NB4 (cell line): ENCODE measurements around the gene IYD.

Experiments used
- DNase-seq: peaks from one replicate; pipeline ENCODE4 v3.0.0; 2010; ENCODE audit warnings: low read depth
- H3K4me3 ChIP-seq: one replicate; pipeline ENCODE4 v1.5.1; 2011; ENCODE audit warnings: mild to moderate bottlenecking, low read depth, low read length, moderate library complexity
- MYC ChIP-seq: IDR thresholded peaks from 2 replicates; pipeline ENCODE4 v1.6.1; 2011; ENCODE audit warnings: low read depth, low read length
- POLR2A ChIP-seq: IDR thresholded peaks from 2 replicates; pipeline ENCODE4 v1.6.1; 2011; ENCODE audit warnings: mild to moderate bottlenecking; ENCODE audit not compliant: insufficient read length; ENCODE audit errors: extremely low read depth
- TF ChIP-seq, protein P1 (sequence below): IDR thresholded peaks from 2 replicates; pipeline ENCODE4 v1.6.1; 2011; ENCODE audit warnings: low read depth, low read length
- TF ChIP-seq, protein P2 (sequence below): IDR thresholded peaks from one replicate; pipeline ENCODE4 v1.5.1; 2012; ENCODE audit warnings: low read depth, low read length

Gene IYD

DNA sequence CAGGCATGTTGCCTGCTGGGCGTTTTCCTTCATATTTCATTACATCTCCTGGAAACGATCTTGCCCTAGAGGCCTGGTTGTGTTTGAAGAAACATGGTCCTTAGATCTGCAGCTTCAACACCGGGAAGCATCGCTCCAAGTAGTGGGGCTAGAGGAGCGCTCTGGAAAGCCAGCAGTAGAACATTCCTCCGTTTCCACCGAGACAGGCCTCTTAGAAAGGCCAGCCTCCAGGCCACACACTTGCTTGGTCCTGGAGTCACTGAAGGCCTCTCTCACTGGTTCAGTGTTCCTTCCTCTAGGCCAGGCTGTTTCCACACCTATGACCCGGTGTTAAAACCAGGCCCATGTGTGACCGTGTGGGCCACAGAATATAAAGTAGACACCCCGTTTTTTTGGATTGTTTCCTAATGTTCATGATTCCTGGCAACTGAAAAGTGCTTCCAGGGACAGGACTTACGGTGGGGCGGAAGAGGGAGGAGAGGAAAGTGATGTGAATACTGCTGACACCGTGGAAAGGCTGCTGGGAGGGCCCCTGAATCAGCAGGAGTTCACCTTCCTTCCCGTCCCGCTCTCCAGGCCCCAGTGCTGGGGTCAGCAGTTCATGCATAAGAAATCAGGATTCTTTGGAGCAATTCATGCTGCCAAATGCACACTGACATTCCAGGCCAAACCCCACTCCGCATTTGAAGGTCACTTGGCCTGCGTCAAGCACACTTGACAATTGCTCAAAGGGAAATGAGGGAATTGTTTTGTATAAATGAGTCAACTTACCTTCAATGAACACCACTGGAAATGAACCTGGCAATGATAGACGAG, 83.8 kb downstream of the IYD start:
- H3K4me3 ChIP-seq: no peak overlapping the region
- DNase-seq: no peak
- TF ChIP-seq MYC: no peak
- TF ChIP-seq POLR2A: no peak
- TF ChIP-seq, protein P1, sequence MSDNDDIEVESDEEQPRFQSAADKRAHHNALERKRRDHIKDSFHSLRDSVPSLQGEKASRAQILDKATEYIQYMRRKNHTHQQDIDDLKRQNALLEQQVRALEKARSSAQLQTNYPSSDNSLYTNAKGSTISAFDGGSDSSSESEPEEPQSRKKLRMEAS: no peak
- TF ChIP-seq, protein P2, sequence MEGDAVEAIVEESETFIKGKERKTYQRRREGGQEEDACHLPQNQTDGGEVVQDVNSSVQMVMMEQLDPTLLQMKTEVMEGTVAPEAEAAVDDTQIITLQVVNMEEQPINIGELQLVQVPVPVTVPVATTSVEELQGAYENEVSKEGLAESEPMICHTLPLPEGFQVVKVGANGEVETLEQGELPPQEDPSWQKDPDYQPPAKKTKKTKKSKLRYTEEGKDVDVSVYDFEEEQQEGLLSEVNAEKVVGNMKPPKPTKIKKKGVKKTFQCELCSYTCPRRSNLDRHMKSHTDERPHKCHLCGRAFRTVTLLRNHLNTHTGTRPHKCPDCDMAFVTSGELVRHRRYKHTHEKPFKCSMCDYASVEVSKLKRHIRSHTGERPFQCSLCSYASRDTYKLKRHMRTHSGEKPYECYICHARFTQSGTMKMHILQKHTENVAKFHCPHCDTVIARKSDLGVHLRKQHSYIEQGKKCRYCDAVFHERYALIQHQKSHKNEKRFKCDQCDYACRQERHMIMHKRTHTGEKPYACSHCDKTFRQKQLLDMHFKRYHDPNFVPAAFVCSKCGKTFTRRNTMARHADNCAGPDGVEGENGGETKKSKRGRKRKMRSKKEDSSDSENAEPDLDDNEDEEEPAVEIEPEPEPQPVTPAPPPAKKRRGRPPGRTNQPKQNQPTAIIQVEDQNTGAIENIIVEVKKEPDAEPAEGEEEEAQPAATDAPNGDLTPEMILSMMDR: no peak

DNA sequence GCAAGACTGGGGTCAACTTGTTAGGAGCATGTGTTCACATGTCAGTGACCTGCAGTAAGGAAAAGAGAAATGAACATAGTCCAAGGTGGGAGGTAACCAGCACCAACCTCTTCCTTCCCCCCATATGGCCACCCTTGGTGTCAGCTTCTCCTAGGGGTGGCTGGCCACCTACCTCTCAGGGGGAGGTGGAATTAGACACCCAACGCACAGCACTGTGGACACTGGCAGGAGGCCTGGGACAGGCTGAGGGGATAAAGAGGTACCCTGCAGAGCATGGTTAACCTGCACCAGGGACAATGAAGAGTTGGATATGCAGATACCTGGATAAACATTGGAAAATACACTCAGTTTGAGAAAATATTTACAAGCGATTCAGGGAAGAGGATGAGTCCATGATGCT, 84.5 kb downstream of the IYD start:
- no peak for DNase-seq
- TF ChIP-seq POLR2A (no peak), MYC (no peak)
- TF ChIP-seq, protein P1: no peak
- TF ChIP-seq, protein P2: no peak
- no peak overlapping the region for H3K4me3 ChIP-seq
